H4 (cell line): ENCODE data around the gene HAUS5. TPM values are rescaled to one million over a fixed set of nuclear protein-coding genes. Genes with fewer than 3 reads are reported as not detected.
A peak's percentile ranks its signal among the peaks of the same experiment; 100 is the strongest.

Experiments
- DNase-seq: peaks from one replicate; pipeline ENCODE4 v3.0.0-alpha.2; 2015; ENCODE audit warnings: low spot score
- total RNA-seq: library from RNA; depleted of rRNA; stranded (reverse); fragments of >200 nt; shearing (Covaris generic); gene quantifications from 2 replicates; pipeline ENCODE4 v1.2.3, GENCODE V29; 2014

HAUS5 gene
- total RNA-seq, 1 experiment from 2014 or later = 17.2 TPM

DNA sequence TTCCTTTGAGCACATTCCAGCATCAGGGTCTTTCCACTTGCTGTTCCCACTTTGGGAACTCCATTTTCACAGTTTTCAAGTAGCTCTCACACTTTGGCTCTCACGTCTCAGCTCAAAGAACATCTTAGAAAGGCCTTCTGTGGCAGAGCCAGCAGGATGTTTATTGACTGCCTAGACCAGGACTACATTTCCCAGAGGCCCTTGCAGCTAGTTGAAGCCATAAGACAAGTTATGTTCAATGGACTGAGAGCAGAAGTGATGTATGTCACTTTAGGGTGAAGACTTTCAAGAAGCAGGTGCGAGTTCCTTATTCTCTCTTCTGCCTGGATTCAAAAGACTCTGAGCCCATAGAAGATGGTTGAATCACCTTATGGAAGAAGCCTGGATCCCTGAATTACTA is 4.3 kb upstream of the HAUS5 start:
- DNase-seq = no peak

DNA sequence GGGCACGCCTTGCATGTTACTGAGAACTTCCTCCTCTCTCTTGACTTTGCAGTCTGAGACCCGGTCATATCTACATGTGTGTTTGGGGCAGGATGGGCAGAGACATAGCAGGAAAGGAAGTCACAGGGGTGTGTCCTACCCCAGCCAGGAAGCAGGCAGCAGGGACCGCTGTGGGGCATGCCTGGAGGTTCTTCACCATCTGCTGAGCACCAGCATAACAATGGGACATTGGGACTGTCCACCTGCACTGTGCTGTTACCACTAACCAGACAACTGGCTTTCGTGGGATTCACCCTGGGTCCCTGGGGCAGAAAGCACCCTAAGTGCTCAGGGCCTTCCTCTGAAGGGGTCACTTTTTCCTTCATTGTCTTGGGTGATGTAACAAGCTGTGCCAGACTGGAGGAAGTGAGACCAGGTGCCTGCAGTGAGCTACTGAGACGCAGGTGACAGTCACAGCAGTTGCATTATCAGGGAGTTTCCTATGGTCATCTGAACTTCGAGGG is 2.6 kb upstream of the HAUS5 start:
- no peak for DNase-seq

DNA sequence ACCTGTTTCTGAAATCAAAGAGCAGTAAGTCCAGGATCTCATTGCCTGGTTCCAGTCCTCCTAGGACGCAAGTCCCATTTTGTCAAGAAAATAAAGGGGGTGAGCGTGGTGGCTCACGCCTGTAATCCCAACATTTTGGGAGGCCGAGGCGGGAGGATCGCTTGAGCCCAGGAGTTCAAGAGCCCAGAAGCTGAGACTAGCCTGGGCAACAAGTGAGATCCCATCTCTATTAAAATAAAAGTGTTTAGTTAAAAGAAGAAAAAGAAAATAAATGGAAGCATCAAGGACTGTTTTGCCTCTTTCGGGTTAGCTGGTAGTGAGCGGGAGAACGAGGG is 344 bp upstream of the HAUS5 start:
- no peak for DNase-seq

DNA sequence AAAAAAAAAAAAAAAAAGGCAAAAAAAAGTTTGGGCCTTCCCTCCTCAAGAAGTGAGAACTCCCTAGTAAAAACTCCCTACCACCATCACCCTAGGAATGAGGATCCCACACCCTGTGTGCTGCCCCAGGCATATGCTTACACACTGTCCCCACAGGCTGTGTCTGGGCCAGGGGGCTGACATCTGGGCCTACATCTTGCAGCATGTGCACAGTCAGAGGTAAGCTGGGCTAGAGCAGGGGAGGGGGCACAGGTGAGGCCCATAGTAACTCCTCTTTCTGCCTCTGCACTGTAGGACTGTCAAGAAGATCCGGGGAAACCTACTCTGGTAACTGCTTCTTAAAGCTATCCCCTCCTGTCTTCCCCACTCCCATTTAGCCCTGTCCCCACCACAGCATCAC is 1.0 kb downstream of the HAUS5 start:
- DNase-seq = no peak

DNA sequence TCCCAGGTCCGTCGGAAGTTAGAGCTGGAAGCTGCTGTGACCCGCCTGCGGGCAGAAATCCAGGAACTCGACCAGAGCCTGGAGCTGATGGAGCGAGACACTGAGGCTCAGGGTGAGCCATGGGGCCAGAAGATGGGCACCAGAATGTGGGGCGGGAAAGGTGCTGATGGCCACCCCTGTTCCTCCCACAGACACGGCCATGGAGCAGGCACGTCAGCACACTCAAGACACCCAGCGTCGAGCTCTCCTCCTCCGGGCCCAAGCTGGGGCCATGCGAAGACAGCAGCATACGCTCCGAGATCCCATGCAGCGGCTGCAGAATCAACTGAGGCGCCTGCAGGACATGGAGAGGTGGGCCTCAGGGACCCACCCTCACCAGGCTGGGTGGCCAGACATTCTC is 2.5 kb downstream of the HAUS5 start:
- no peak for DNase-seq

DNA sequence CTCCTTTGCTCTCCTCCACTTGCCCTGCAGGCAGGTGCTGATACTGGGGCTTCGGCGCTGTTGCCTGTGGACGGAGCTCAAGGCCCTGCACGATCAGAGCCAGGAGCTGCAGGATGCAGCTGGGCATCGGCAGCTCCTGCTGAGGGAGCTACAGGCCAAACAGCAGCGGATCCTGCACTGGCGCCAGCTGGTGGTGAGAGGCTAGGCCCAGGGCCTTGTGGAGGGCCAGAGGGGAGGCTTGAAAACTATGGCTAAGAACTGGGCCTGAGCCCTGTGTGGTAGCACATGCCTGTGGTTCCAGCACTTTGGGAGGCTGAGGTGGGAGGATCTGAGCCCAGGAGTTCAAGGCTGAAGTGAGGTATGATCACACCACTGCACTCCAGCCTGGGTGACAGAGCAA is 6.3 kb downstream of the HAUS5 start:
- DNase-seq = no peak

DNA sequence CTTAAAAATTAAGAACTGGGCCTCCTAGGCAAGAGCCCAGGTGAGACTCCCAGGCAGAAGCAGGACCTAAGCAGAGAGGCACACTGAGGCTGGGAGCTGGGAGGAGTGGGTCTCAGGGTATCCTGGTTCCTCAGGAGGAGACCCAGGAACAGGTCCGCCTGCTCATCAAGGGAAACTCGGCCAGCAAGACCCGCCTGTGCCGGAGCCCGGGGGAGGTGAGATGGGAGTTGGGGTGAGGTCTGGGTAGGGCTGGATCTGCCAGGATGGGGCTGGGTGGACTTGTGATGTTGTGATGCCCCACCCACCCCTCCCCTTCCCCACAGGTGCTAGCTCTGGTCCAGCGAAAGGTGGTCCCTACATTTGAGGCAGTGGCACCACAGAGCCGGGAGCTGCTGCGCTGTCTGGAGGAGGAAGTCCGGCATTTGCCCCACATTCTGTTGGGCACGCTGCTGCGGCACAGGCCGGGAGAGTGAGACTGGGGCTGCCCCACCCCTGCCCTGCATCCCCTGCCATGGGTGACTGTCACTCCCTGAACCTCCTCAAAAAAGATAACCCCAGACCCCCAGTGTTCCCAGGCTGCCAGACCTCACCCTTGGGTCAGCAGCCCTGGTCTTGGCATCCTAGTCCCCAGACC is 6.9 kb downstream of the HAUS5 start:
- DNase-seq = no peak

DNA sequence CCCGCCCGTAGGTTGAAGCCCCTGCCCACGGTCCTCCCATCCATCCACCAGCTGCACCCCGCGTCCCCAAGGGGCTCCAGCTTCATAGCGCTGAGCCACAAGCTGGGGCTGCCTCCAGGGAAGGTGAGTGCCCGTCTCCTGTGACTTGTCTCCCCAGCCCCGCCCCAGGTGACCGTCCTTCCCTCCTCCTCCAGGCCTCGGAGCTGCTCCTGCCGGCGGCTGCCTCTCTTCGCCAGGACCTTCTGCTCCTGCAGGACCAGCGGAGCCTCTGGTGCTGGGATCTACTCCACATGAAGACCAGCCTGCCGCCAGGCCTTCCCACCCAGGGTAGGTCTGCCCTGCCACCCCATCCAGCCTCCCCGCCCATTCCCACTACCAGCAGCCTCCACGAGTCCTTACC is 7.5 kb downstream of the HAUS5 start:
- no peak for DNase-seq

DNA sequence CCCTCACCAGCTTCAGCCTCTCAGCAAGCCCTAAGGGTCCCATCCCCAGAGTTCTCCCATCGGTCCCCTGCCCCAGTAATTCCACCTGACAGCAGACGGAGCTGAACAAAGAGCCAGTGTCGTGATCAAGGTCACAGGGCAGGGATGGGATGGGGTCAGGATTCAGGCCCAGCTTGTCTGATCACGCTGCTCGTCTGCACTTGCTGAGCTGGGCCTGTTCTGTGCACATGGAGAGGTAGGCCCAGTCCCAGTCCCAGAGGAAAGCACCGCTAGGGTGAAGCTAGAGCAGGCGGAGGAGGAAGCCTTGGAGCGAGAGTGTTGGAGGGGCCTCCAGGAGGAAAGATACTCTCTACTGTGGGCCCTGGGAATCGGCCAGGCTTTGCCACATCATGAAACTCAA is 9.2 kb downstream of the HAUS5 start:
- no peak for DNase-seq

DNA sequence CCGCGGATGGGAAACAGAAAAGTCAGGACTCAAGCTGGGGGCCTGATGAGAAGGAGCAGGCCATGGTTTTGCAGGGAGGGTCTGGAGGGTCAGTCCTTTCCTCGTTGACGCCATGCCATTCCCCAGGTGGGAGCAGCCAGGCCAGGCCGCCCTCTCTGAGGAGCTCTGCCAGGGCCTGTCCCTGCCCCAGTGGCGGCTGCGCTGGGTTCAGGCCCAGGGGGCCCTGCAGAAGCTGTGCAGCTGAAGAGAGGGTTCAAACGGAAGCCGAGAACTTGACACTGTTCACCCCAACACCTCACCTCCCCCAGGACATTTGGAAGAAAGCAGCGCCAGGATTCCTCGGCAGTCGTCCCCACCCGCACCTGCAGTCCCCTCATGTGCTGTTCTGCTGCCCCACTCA is 10.2 kb downstream of the HAUS5 start:
- DNase-seq = no peak

DNA sequence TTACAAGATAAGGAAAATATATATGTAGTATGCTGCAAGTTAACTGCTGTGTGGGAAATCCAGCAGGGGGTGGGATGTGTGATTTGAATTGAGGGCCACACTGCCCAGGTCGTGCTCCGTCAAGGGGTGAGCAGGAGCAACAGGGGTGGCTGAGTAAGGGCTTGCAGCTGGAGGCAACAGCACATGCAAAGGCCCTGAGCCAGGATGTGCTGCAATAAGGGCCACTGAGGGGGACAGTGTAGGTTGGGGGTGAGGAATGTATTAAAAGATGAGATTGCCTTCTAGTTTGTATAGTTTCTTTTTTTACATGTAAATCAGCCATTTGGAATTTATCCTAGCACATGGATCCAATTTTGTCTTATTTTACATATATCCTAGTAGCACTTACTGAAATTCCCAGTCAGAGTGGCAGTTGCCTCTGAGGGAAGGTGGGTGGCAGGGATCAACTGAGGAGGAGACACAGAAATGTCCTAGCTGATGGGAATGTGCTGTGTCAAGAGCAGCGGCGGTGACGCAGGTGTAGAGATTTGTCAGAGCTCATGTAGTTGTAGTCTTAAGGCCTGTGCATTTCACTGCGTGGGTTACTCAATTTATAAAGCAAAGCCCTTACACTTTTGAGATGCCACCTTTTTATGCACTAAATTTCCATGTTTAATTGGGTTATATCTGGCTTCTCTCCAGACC is 10.9 kb downstream of the HAUS5 start:
- no peak for DNase-seq

DNA sequence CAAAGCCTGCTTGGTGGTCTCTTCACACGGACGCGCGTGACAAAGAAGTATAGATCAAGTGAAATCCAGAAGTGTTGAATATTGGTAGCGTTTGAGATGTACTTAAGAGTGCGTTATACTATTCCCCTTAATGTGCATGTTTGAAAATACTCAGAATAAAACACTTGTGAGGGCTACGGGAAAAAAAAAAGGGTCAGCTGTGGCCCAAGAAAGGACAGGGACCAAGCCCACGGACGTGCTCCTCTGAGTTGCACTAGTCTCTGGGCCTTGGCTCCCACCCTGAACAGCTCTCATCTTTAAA is 15.7 kb downstream of the HAUS5 start:
- no peak for DNase-seq

DNA sequence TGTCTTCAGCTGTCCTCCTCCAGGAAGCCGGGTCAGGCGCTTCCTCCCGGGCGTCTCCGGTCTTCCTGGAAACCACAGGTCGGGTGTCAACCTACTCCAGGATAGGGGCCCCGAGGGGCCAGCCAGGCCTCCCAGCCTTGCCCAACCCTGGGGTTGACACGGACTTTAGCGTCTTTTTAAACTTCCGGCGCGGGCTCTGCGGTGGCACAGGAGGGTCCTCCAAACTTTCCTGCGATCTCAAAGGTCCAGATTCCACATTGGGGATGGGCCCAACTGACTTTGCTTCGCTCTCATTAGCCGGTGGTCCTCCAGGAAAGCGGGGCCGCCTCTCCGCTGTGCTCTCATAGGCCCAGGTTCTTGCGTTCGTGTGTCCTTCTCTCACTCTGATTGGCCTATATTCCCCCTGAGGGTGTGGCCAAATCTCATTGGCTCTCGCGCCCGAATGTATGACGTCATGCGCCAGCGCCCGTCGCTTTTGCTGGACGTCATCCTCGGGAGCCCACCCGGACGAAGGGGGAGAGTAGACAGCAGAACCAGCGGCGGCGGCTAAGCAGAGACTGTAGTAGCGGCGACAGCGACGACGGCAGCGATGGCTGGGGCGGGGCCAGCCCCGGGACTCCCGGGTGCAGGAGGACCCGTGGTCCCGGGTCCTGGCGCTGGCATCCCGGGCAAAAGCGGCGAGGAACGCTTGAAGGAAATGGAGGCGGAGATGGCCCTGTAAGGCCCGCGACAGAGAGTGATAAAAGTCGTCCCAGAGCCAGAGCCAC is 16.2 kb downstream of the HAUS5 start, which contains the start of gene RBM42:
Gene RBM42, plus strand, starts transcription at position 472 of the 767 bp plus-strand sequence. Its CDS starts 118 bp downstream, at position 590.
- DNase-seq = peak; percentile 100

DNA sequence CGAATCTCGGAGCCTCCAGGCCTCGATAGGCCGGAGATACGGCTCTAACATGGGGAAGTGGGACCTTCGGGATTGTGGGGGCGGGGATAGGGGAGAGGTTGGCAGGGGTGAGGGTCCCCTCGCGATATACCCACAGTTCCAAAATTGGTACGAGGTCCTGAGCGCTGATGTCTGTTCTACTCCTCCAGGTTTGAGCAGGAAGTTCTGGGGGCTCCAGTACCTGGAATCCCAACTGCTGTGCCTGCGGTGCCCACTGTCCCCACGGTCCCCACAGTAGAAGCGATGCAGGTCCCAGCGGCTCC is 16.7 kb downstream of the HAUS5 start:
- no peak for DNase-seq

DNA sequence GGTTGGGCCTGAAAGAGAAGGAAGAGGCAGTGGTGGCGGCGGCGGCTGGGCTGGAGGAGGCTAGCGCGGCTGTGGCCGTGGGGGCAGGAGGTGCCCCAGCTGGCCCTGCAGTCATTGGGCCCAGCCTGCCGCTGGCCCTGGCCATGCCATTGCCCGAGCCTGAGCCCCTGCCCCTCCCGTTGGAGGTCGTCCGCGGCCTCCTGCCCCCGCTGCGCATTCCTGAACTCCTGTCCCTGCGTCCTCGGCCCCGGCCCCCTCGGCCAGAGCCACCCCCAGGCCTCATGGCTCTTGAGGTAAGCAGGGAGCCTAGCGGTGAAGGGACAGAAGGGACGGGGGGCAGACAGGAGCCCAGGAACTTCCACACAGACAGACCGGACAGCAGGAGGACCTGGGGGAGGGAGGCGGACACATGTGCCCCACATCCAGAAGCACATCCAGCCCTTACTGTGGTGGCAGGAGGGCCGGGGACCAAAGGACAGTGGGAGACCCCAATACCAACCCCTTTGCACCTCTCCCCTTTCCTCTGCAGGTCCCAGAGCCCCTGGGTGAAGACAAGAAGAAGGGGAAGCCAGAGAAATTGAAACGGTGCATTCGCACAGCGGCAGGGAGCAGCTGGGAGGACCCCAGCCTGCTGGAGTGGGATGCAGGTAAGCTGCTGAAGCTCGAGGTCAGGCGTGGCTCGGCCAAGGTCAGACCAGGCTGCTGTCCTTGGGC is 21.3 kb downstream of the HAUS5 start:
- no peak for DNase-seq

DNA sequence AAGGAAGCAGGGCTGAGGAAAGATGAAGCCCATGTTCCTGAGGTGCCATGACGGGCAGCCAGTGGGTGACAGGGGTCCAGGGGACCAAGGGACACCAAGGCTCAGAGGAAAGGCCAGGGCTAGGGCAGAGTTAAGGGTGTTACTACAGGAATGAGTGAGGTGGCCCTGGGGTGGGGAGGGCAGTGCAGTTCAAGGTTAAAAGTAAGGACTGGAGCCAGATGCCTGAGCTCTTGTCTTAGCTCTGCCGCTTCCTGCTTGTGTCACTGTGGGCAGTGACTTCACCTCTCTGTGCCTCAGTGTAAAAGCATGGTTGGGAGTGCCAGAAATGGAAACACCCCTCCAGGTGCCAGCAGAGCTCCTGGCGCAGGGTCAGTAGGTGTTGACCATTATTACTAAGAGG is 24.1 kb downstream of the HAUS5 start:
- DNase-seq = no peak

DNA sequence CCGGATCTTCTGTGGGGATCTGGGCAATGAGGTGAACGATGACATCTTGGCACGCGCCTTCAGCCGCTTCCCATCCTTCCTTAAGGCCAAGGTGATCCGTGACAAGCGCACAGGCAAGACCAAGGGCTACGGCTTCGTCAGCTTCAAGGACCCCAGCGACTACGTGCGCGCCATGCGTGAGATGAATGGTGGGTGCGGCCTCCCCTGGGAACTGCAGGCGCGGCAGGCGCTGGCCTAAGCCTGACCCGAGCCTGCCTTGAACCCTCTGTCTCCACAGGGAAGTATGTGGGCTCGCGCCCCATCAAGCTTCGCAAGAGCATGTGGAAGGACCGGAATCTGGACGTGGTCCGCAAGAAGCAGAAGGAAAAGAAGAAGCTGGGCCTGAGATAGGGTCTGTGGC is 24.6 kb downstream of the HAUS5 start:
- DNase-seq = no peak

DNA sequence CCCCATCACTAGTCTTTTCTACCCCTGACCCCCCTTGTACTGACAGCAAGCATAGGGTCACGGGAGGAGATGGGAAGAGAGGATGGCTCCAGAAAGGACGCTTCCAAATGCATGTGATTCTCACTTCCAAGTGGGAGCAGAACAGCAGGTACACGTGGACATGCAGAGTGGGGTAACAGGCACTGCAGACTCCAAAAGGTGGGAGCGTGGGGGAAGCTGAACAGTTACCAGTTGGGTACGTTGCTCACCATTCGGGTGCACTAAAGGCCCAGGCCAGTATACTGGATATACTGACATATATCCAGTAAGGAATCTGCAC is 26.7 kb downstream of the HAUS5 start:
- no peak for DNase-seq

DNA sequence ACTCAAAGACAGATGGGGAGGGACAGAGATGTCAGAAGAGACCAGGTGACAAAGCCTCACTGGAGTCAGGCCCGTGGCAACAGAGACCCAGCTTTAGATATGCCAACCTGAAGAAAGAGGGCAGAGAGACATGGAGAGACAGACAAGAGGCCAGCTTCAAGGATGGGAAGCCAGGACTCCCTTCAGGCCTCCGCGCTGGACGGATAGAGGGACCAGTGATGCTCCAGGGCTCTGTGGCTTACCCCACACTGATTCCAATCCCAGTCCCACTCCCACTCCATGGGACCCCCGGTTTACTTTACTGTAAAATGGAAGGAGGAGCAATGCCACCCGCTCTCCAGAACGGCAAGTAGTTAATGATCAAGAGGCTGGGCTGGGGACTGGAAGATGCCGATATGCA is 27.3 kb downstream of the HAUS5 start:
- DNase-seq = no peak

DNA sequence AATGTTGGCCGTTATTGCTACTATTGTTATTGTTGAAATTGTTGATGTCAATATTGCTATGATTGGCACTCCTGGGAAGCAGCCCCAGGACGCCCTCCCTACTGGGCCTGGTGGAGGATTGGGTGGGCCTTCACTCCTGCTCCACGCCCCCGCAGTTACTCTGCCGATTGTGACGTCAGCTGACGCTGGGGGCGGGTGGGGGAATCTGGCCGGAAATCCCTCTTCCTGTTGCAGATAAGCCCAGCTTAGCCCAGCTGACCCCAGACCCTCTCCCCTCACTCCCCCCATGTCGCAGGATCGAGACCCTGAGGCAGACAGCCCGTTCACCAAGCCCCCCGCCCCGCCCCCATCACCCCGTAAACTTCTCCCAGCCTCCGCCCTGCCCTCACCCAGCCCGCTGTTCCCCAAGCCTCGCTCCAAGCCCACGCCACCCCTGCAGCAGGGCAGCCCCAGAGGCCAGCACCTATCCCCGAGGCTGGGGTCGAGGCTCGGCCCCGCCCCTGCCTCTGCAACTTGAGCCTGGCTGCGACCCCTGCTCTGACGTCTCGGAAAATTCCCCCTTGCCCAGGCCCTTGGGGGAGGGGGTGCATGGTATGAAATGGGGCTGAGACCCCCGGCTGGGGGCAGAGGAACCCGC is 29.1 kb downstream of the HAUS5 start, which contains the start of gene ETV2:
Gene ETV2, plus strand, starts transcription at position 231 of the 637 bp plus-strand sequence. CDS start 716 bp downstream, outside the sequence.
- no peak for DNase-seq

DNA sequence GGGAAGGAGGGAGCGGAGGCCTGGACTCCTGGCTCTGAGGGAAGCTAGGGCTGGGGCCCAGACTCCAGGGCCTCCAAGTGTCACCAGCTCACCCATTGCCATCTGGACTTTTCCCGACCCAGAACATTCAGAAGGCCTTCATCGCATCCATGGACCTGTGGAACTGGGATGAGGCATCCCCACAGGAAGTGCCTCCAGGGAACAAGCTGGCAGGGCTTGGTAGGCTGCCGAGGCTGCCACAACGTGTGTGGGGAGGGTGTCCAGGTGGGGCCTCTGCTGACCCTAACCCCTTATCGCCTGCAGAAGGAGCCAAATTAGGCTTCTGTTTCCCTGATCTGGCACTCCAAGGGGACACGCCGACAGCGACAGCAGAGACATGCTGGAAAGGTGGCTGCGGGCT is 29.8 kb downstream of the HAUS5 start:
- DNase-seq = no peak

DNA sequence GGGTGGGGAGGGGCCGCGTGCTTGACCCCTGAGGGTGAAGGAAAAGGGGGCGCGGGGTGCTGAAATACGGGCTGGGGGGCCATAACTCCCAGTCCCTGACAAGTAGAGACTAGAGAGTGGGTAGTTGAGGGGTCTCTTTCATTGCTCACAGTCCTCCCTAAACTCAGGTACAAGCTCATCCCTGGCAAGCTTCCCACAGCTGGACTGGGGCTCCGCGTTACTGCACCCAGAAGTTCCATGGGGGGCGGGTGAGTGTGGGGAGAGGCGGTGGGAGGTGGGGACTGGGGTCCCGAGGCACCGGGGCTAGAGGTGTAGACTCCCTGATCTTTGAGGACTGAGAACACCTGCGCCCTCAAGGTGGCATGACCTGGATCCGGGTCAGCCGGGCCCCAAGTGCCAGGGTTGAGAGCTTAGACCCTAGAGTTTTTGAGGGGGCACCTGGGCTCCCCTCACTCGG is 30.3 kb downstream of the HAUS5 start:
- no peak for DNase-seq
